ENCODE data around the gene DEPP1.

DNA sequence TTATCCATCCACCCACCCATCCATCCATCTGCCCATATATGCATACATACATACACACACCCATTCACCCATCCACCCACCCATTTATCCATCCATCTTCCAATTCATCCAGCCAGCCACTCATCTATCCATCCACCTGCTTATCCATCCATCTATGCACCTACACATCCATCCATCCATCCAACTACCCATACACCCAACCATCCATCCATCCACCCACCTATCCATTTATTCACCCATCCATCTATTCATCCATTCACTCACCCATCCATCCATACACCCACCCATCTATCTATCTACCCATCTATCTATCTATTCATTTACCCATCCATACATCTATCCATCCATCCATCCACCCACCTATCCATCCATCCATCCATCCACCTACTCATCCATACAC, 50.1 kb downstream of the DEPP1 start:
- TF ChIP-seq FOXK2 (IDR thresholded peaks at IDR 0.05) (no peak), MYC (IDR thresholded peaks at IDR 0.05; ENCODE audit: insufficient read depth, insufficient read length, insufficient replicate concordance, low read length, severe bottlenecking) (no peak), CREB1 (IDR thresholded peaks at IDR 0.05; ENCODE audit: low read depth) (no peak), ZNF274 (IDR thresholded peaks at IDR 0.05; ENCODE audit: insufficient read depth, insufficient read length) (no peak), POLR2AphosphoS5 (IDR thresholded peaks at IDR 0.05; ENCODE audit: low read length) (no peak)
- TF ChIP-seq, protein P1, sequence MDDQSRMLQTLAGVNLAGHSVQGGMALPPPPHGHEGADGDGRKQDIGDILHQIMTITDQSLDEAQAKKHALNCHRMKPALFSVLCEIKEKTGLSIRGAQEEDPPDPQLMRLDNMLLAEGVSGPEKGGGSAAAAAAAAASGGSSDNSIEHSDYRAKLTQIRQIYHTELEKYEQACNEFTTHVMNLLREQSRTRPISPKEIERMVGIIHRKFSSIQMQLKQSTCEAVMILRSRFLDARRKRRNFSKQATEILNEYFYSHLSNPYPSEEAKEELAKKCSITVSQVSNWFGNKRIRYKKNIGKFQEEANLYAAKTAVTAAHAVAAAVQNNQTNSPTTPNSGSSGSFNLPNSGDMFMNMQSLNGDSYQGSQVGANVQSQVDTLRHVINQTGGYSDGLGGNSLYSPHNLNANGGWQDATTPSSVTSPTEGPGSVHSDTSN (IDR thresholded peaks at IDR 0.05; ENCODE audit: insufficient replicate concordance, low read depth, low read length): no peak
- TF ChIP-seq, protein P2, sequence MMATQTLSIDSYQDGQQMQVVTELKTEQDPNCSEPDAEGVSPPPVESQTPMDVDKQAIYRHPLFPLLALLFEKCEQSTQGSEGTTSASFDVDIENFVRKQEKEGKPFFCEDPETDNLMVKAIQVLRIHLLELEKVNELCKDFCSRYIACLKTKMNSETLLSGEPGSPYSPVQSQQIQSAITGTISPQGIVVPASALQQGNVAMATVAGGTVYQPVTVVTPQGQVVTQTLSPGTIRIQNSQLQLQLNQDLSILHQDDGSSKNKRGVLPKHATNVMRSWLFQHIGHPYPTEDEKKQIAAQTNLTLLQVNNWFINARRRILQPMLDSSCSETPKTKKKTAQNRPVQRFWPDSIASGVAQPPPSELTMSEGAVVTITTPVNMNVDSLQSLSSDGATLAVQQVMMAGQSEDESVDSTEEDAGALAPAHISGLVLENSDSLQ (IDR thresholded peaks at IDR 0.05): no peak
- TF ChIP-seq, protein P3, sequence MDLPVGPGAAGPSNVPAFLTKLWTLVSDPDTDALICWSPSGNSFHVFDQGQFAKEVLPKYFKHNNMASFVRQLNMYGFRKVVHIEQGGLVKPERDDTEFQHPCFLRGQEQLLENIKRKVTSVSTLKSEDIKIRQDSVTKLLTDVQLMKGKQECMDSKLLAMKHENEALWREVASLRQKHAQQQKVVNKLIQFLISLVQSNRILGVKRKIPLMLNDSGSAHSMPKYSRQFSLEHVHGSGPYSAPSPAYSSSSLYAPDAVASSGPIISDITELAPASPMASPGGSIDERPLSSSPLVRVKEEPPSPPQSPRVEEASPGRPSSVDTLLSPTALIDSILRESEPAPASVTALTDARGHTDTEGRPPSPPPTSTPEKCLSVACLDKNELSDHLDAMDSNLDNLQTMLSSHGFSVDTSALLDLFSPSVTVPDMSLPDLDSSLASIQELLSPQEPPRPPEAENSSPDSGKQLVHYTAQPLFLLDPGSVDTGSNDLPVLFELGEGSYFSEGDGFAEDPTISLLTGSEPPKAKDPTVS (IDR thresholded peaks at IDR 0.05; ENCODE audit: low read depth, low read length): no peak
